EL (cell line): ENCODE results near the gene CDC73.
"Not testable (repeated sequence)": the region's sequence is repeated elsewhere in the genome, so short reads cannot be mapped to it uniquely, and the experiment has no call there.

ENCODE experiments used
- DNase-seq: peaks from one replicate; pipeline ENCODE4 v3.0.0-alpha.2; 2016

The CDC73 gene

GRCh38 chr1:193114485-193115095 lies 7.2 kb upstream of the CDC73 start:
- no peak for DNase-seq

- DNase-seq: peak; percentile 98
These were observed 6.1 kb upstream of the CDC73 start for GRCh38 chr1:193115629-193116227.

- not testable (repeated sequence) for DNase-seq
These were observed 4.7 kb upstream of the CDC73 start for GRCh38 chr1:193117167-193117566.

- no peak for DNase-seq
These were observed 3.6 kb upstream of the CDC73 start for GRCh38 chr1:193118194-193118593.

GRCh38 chr1:193118803-193119730 lies 2.8 kb upstream of the CDC73 start:
- DNase-seq: no peak

- DNase-seq: no peak
These were observed 1.1 kb upstream of the CDC73 start for GRCh38 chr1:193120604-193121166.

GRCh38 chr1:193123751-193124150 lies 1.9 kb downstream of the CDC73 start:
- DNase-seq: no peak

- no peak for DNase-seq
These were observed 3.5 kb downstream of the CDC73 start for GRCh38 chr1:193125369-193125768.

GRCh38 chr1:193131266-193131860 lies 9.5 kb downstream of the CDC73 start:
- no peak for DNase-seq

GRCh38 chr1:193140254-193140653 lies 18.4 kb downstream of the CDC73 start:
- no peak for DNase-seq

GRCh38 chr1:193141804-193142203 lies 20.0 kb downstream of the CDC73 start:
- DNase-seq: no peak

GRCh38 chr1:193142409-193142808 lies 20.6 kb downstream of the CDC73 start:
- DNase-seq: no peak

- DNase-seq: no peak
These were observed 21.5 kb downstream of the CDC73 start for GRCh38 chr1:193143285-193143684.

- no peak for DNase-seq
These were observed 22.6 kb downstream of the CDC73 start for GRCh38 chr1:193144361-193144938.

GRCh38 chr1:193144999-193145398 lies 23.2 kb downstream of the CDC73 start:
- no peak for DNase-seq

- DNase-seq: no peak
These were observed 34.4 kb downstream of the CDC73 start for GRCh38 chr1:193156117-193156821.

GRCh38 chr1:193156822-193157142 lies 35.0 kb downstream of the CDC73 start:
- DNase-seq: no peak

GRCh38 chr1:193157360-193157759 lies 35.5 kb downstream of the CDC73 start:
- no peak for DNase-seq

GRCh38 chr1:193176113-193176512 lies 54.3 kb downstream of the CDC73 start:
- DNase-seq: no peak

- no peak for DNase-seq
These were observed 55.0 kb downstream of the CDC73 start for GRCh38 chr1:193176788-193177187.

- DNase-seq: no peak
These were observed 57.3 kb downstream of the CDC73 start for GRCh38 chr1:193179094-193179493.

- DNase-seq: peak; percentile 4
These were observed 59.7 kb downstream of the CDC73 start for GRCh38 chr1:193181536-193181935.
